H9 (cell line): Measurements from ENCODE around the gene GOLGA6L7. TPM values are rescaled to one million over a fixed set of nuclear protein-coding genes. Genes with fewer than 3 reads are reported as not detected.
"Not testable (repeated sequence)": the region's sequence is repeated elsewhere in the genome, so short reads cannot be mapped to it uniquely, and the experiment has no call there.

ENCODE experiments used
- DNase-seq: peaks from one replicate; pipeline ENCODE4 v3.0.0-alpha.2; 2017
- H2AFZ ChIP-seq: one replicate; pipeline ENCODE4 v1.6.1; 2013; ENCODE audit warnings: mild to moderate bottlenecking, low read length, control low read depth, moderate library complexity
- H2AK5ac ChIP-seq: 2 replicates; pipeline ENCODE4 v1.6.1; 2013; ENCODE audit warnings: low read length, control low read depth, mixed read lengths; ENCODE audit not compliant: insufficient read length
- H2BK120ac ChIP-seq: one replicate; pipeline ENCODE4 v1.6.1; 2013; ENCODE audit warnings: low read depth, mild to moderate bottlenecking, low read length, control low read depth, inconsistent platforms; ENCODE audit not compliant: poor library complexity, severe bottlenecking
- H2BK12ac ChIP-seq: 2 replicates; pipeline ENCODE4 v1.6.1; 2013; ENCODE audit warnings: low read length, control low read depth, mixed read lengths, low read depth; ENCODE audit not compliant: insufficient read length
- H2BK15ac ChIP-seq: 2 replicates; pipeline ENCODE4 v1.6.1; 2013; ENCODE audit warnings: low read depth, low read length, control low read depth
- H2BK20ac ChIP-seq: one replicate; pipeline ENCODE4 v1.6.1; 2013; ENCODE audit warnings: low read depth, mild to moderate bottlenecking, low read length, control low read depth, inconsistent platforms; ENCODE audit not compliant: poor library complexity, severe bottlenecking
- H2BK5ac ChIP-seq: 2 replicates; pipeline ENCODE4 v1.6.1; 2013; ENCODE audit warnings: low read length, control low read depth, mixed read lengths; ENCODE audit not compliant: insufficient read length
- H3K14ac ChIP-seq: 2 replicates; pipeline ENCODE4 v1.6.1; 2013; ENCODE audit warnings: low read length, control low read depth; ENCODE audit not compliant: insufficient read depth
- H3K18ac ChIP-seq: 2 replicates; pipeline ENCODE4 v1.6.1; 2013; ENCODE audit warnings: low read depth, mild to moderate bottlenecking, mixed read lengths, low read length, control low read depth; ENCODE audit not compliant: insufficient read length
- H3K23ac ChIP-seq: 2 replicates; pipeline ENCODE4 v1.6.1; 2013; ENCODE audit warnings: low read length, control low read depth, mixed read lengths, low read depth; ENCODE audit not compliant: insufficient read length
- H3K23me2 ChIP-seq: 2 replicates; pipeline ENCODE4 v1.6.1; 2013; ENCODE audit warnings: low read depth, mild to moderate bottlenecking, mixed read lengths, low read length, control low read depth; ENCODE audit not compliant: insufficient read length, poor library complexity, severe bottlenecking
- H3K27ac ChIP-seq: 2 replicates; pipeline ENCODE4 v1.5.1; 2013; ENCODE audit warnings: low read length, control low read depth, mixed read lengths, low read depth; ENCODE audit not compliant: insufficient read length
- H3K27me3 ChIP-seq: 2 replicates; pipeline ENCODE4 v1.6.1; 2013; ENCODE audit warnings: low read length, control low read depth, inconsistent platforms; ENCODE audit not compliant: insufficient read depth
- H3K4ac ChIP-seq: 2 replicates; pipeline ENCODE4 v1.6.1; 2013; ENCODE audit warnings: low read depth, mild to moderate bottlenecking, control low read depth, inconsistent platforms, low read length, moderate library complexity
- H3K4me1 ChIP-seq: 2 replicates; pipeline ENCODE4 v1.6.1; 2013; ENCODE audit warnings: low read length, control low read depth, inconsistent platforms; ENCODE audit not compliant: insufficient read depth
- H3K4me2 ChIP-seq: 2 replicates; pipeline ENCODE4 v1.6.1; 2013; ENCODE audit warnings: low read length, control low read depth, mixed read lengths; ENCODE audit not compliant: insufficient read length, insufficient read depth
- H3K56ac ChIP-seq: 2 replicates; pipeline ENCODE4 v1.6.1; 2013; ENCODE audit warnings: low read depth, mild to moderate bottlenecking, mixed read lengths, low read length, control low read depth; ENCODE audit not compliant: insufficient read length
- H3K79me1 ChIP-seq: 2 replicates; pipeline ENCODE4 v1.6.1; 2013; ENCODE audit warnings: low read depth, mild to moderate bottlenecking, moderate library complexity, low read length, control low read depth, inconsistent platforms; ENCODE audit not compliant: insufficient read depth, poor library complexity, severe bottlenecking
- H3K79me2 ChIP-seq: 2 replicates; pipeline ENCODE4 v1.6.1; 2013; ENCODE audit warnings: low read length, control low read depth, inconsistent platforms; ENCODE audit not compliant: insufficient read depth
- H3K9ac ChIP-seq: 2 replicates; pipeline ENCODE4 v1.6.1; 2013; ENCODE audit warnings: low read length, control low read depth, mixed read lengths; ENCODE audit not compliant: insufficient read length; ENCODE audit errors: extremely low read depth
- H3K9me3 ChIP-seq: one replicate; pipeline ENCODE4 v1.6.1; 2013; ENCODE audit warnings: low read depth, low read length, inconsistent platforms; ENCODE audit not compliant: control insufficient read depth
- H3T11ph ChIP-seq: one replicate; pipeline ENCODE4 v1.6.1; 2013; ENCODE audit warnings: mild to moderate bottlenecking, low read length, control low read depth, inconsistent platforms
- H4K20me1 ChIP-seq: one replicate; pipeline ENCODE4 v1.6.1; 2013; ENCODE audit not compliant: control insufficient read depth, insufficient read length, insufficient read depth
- H4K5ac ChIP-seq: 2 replicates; pipeline ENCODE4 v1.6.1; 2013; ENCODE audit warnings: low read depth, mild to moderate bottlenecking, mixed read lengths, low read length, control low read depth; ENCODE audit not compliant: insufficient read length
- H4K8ac ChIP-seq: replicated peaks from 2 replicates; pipeline ENCODE4 v1.6.1; 2013; ENCODE audit warnings: low read length, control low read depth, mixed read lengths, low read depth; ENCODE audit not compliant: insufficient read length
- H4K91ac ChIP-seq: 2 replicates; pipeline ENCODE4 v1.6.1; 2013; ENCODE audit warnings: low read depth, mild to moderate bottlenecking, moderate library complexity, mixed read lengths, low read length, control low read depth; ENCODE audit not compliant: insufficient read length
- H3K27ac Mint-ChIP-seq, 3 experiments: 2 replicates in 2 of 3; 3 replicates in 1 of 3; pipeline ENCODE4 v1.8.0; 2020 to 2021; ENCODE audit warnings: mixed read lengths in 3 of 3, mild to moderate bottlenecking in 1 of 3, moderate library complexity in 1 of 3
- H3K27me3 Mint-ChIP-seq: 2 replicates; pipeline ENCODE4 v1.8.0; 2021; ENCODE audit warnings: low read depth, mild to moderate bottlenecking, moderate library complexity, mixed read lengths
- H3K36me3 Mint-ChIP-seq, 3 experiments: 2 replicates in 2 of 3; 3 replicates in 1 of 3; pipeline ENCODE4 v1.8.0; 2020 to 2021; ENCODE audit warnings: low read depth in 3 of 3, mixed read lengths in 3 of 3; ENCODE audit not compliant: insufficient read depth in 1 of 3
- H3K4me1 Mint-ChIP-seq, 2 experiments: 2 replicates each; pipeline ENCODE4 v1.8.0; 2020; ENCODE audit warnings: mixed read lengths in 2 of 2
- H3K4me3 Mint-ChIP-seq, 2 experiments: 2 replicates in 1 of 2; 3 replicates in 1 of 2; pipeline ENCODE4 v1.8.0; 2020 to 2021; ENCODE audit warnings: mild to moderate bottlenecking in 2 of 2, mixed read lengths in 2 of 2, moderate library complexity in 1 of 2
- H3K9me3 Mint-ChIP-seq, 2 experiments: 2 replicates in 1 of 2; 3 replicates in 1 of 2; pipeline ENCODE4 v1.8.0; 2020; ENCODE audit warnings: mild to moderate bottlenecking in 2 of 2, mixed read lengths in 2 of 2, moderate library complexity in 1 of 2
- WGBS: extraction: QIAGEN DNeasy Blood & Tissue Kit; methylation state at CpG from one replicate; pipeline ENCODE4 v1.1.7; 2013; ENCODE audit warnings: missing lambda C conversion rate, low lambda C conversion rate, mixed read lengths; ENCODE audit not compliant: insufficient read length; ENCODE audit errors: extremely low coverage; 5-methylcytosine and 5-hydroxymethylcytosine counted together
- total RNA-seq: library from RNA; stranded (reverse); gene quantifications from 2 replicates; pipeline ENCODE4 v1.2.1, GENCODE V29; 2021

Gene GOLGA6L7
- total RNA-seq, 1 experiment from 2014 or later = not detected

DNA sequence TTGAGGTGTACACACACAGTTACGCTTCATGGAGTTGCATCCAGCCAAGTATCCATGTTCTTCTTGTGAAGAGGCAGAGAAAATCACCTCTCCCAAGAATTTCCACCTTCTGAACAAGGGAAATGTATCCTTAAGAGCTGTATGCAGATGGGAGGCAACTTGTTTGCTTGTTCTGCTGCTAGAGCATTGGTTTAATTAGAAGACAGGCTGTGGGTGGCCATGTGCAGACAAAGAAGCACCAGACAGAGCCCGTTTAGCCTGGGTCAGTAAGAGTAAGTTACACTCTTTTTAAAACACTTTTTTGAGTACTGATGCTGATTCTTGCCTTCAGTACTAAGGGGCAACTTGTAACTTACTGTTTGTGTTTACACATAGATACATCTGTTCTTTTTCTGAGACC, 50.2 kb downstream of the GOLGA6L7 start:
- H3K4ac ChIP-seq, H3K27me3 Mint-ChIP-seq, H3K4me1 ChIP-seq, H3K27ac Mint-ChIP-seq, H3K9ac ChIP-seq, H3K79me1 ChIP-seq, H4K8ac ChIP-seq, H2AFZ ChIP-seq, H4K5ac ChIP-seq, H3K23me2 ChIP-seq, H3T11ph ChIP-seq, H3K9me3 Mint-ChIP-seq, H2BK15ac ChIP-seq, H2BK120ac ChIP-seq, H2BK20ac ChIP-seq, H2BK5ac ChIP-seq, H3K79me2 ChIP-seq, H4K20me1 ChIP-seq, H3K18ac ChIP-seq, H3K56ac ChIP-seq, H3K23ac ChIP-seq, H2AK5ac ChIP-seq, H3K27ac ChIP-seq, H4K91ac ChIP-seq, H3K4me2 ChIP-seq, DNase-seq, H3K36me3 Mint-ChIP-seq, H2BK12ac ChIP-seq, H3K27me3 ChIP-seq, H3K14ac ChIP-seq, H3K4me1 Mint-ChIP-seq, H3K9me3 ChIP-seq, H3K4me3 Mint-ChIP-seq: not testable (repeated sequence)
- WGBS = no CpG with 5 or more reads among the region's 2 CpGs
